Natural killer cell treated with Interleukin-12 subunit alpha and Interleukin-12 subunit beta and Interleukin-15 and Interleukin-18, amount 100 ng/mL, for 72 hours (primary cell): Measurements from ENCODE around the gene SLC7A8. TPM values are rescaled to one million over a fixed set of nuclear protein-coding genes. Genes with fewer than 3 reads are reported as not detected.

Experiments
- ATAC-seq, 2 donors: fragments of 150-1000 bp; cut with Tn5 transposase in 1 of 2; sonication (Bioruptor Pico), chemical (Tn5 transposase) in 1 of 2; 2 replicates each; pipeline ENCODE4 v1.10.0; 2021
- DNase-seq: peaks from one replicate; pipeline ENCODE4 v3.0.0; 2022; ENCODE audit warnings: low spot score
- H3K27ac Mint-ChIP-seq, 2 donors: 1 replicate in 1 of 2; 2 replicates in 1 of 2; pipeline ENCODE4 v1.8.0; 2022; ENCODE audit warnings: mixed read lengths in 2 of 2, mild to moderate bottlenecking in 1 of 2, moderate library complexity in 1 of 2
- H3K27me3 Mint-ChIP-seq, 2 donors: 1 replicate in 1 of 2; 2 replicates in 1 of 2; pipeline ENCODE4 v1.8.0; 2022; ENCODE audit warnings: mixed read lengths in 2 of 2
- H3K36me3 Mint-ChIP-seq: one replicate; pipeline ENCODE4 v1.8.0; 2022; ENCODE audit warnings: mixed read lengths
- H3K4me1 Mint-ChIP-seq, 2 donors: 1 replicate in 1 of 2; 2 replicates in 1 of 2; pipeline ENCODE4 v1.8.0; 2022; ENCODE audit warnings: low read depth in 2 of 2, mixed read lengths in 2 of 2, mild to moderate bottlenecking in 1 of 2
- H3K4me3 Mint-ChIP-seq: one replicate; pipeline ENCODE4 v1.8.0; 2022; ENCODE audit warnings: mixed read lengths
- H3K9me3 Mint-ChIP-seq: 2 replicates; pipeline ENCODE4 v1.8.0; 2022; ENCODE audit warnings: mixed read lengths
- total RNA-seq, 2 donors: library from RNA; stranded (reverse); gene quantifications; one replicate each; pipeline ENCODE4 v1.2.3, GENCODE V29; 2022

Gene SLC7A8
- total RNA-seq, 2 donors from 2014 or later: 0.07 to 3.5 TPM

- H3K36me3 Mint-ChIP-seq: no peaks in the 10 kb centered on the region
- no peaks in the 10 kb centered on the region for H3K4me1 Mint-ChIP-seq
- H3K27me3 Mint-ChIP-seq: peaks cover 10 to 22% of the 10 kb centered on the region in 2 donors
- DNase-seq (no peak), ATAC-seq (no peak)
- H3K27ac Mint-ChIP-seq: no peak overlapping the region
- H3K4me3 Mint-ChIP-seq: no peak overlapping the region
- H3K9me3 Mint-ChIP-seq: no peaks in the 10 kb centered on the region
These were observed 8.9 kb downstream of the SLC7A8 start for GRCh38 chr14:23174296-23175184.

GRCh38 chr14:23173796-23174195 is 9.7 kb downstream of the SLC7A8 start:
- DNase-seq: no peak
- no peak overlapping the region for H3K4me3 Mint-ChIP-seq
- no peaks in the 10 kb centered on the region for H3K4me1 Mint-ChIP-seq
- H3K27me3 Mint-ChIP-seq: peaks cover 8 to 16% of the 10 kb centered on the region in 2 donors
- no peak overlapping the region for H3K27ac Mint-ChIP-seq
- ATAC-seq: no peak
- no peaks in the 10 kb centered on the region for H3K36me3 Mint-ChIP-seq
- no peaks in the 10 kb centered on the region for H3K9me3 Mint-ChIP-seq

GRCh38 chr14:23173031-23173430 is 10.4 kb downstream of the SLC7A8 start:
- Mint-ChIP-seq H3K27ac (no peak overlapping the region), H3K4me1 (no peaks in the 10 kb centered on the region), H3K36me3 (no peaks in the 10 kb centered on the region), H3K27me3 (peaks cover 10 to 21% of the 10 kb centered on the region in 2 donors), H3K4me3 (no peak overlapping the region), H3K9me3 (no peaks in the 10 kb centered on the region)
- ATAC-seq: no peak
- DNase-seq: no peak

- Mint-ChIP-seq H3K4me1 (no peaks in the 10 kb centered on the region), H3K9me3 (no peaks in the 10 kb centered on the region), H3K27me3 (peaks cover 10 to 25% of the 10 kb centered on the region in 2 donors), H3K27ac (no peak overlapping the region), H3K36me3 (no peaks in the 10 kb centered on the region), H3K4me3 (no peak overlapping the region)
- ATAC-seq: no peak
- DNase-seq: no peak
These were observed 10.9 kb downstream of the SLC7A8 start for GRCh38 chr14:23172574-23172973.

DNA sequence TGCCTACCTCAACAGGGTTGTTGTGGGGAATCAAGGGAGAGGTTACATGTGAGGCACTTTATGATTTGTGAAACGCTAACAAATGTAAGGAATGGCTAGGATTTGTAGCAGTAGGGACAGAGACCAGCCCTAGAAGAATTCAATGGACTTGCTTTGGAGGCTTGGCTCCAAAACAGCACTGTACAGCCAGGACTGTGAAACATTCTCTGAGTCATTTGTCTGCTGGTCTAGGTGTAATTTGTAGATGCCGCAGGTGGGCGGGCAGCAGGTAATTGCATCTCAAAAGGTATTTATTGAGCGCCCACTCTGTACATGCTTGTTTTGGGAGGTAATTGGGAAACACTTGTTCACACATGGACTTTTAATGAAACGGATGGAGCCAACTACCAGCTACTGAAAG is 11.4 kb downstream of the SLC7A8 start:
- DNase-seq (no peak), ATAC-seq (no peak)
- Mint-ChIP-seq H3K27me3 (peaks cover 10 to 26% of the 10 kb centered on the region in 2 donors), H3K9me3 (no peaks in the 10 kb centered on the region), H3K27ac (no peak overlapping the region), H3K4me3 (no peak overlapping the region), H3K4me1 (no peaks in the 10 kb centered on the region), H3K36me3 (no peaks in the 10 kb centered on the region)

- Mint-ChIP-seq H3K4me3 (no peak overlapping the region), H3K9me3 (no peaks in the 10 kb centered on the region), H3K4me1 (no peaks in the 10 kb centered on the region), H3K27ac (no peak overlapping the region), H3K36me3 (no peaks in the 10 kb centered on the region), H3K27me3 (peaks cover 10 to 26% of the 10 kb centered on the region in 2 donors)
- ATAC-seq (no peak), DNase-seq (no peak)
These were observed 12.1 kb downstream of the SLC7A8 start for GRCh38 chr14:23171222-23171975.

DNA sequence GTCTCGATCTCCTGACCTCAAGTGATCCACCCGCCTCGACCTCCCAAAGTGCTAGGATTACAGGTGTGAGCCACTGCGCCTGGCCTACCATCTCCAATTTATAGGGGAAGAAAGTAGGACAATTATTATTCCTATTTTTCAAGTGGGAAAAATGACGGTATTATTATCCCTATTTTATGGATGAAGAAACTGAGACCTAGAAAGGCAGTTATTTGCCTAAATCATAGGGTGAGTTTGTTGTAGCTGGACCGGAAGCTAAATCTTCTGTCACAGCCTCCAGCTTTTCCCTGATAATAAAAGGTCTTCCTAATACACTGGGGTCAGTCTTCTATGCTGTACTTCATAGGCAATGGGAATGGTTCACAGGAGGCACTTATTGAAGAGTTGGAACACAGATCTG is 13.8 kb downstream of the SLC7A8 start:
- Mint-ChIP-seq H3K4me3 (no peak overlapping the region), H3K4me1 (no peaks in the 10 kb centered on the region), H3K27ac (no peak overlapping the region), H3K36me3 (no peaks in the 10 kb centered on the region), H3K9me3 (no peaks in the 10 kb centered on the region), H3K27me3 (peaks cover 10 to 16% of the 10 kb centered on the region in 2 donors)
- ATAC-seq (no peak), DNase-seq (no peak)

GRCh38 chr14:23168246-23168645 is 15.2 kb downstream of the SLC7A8 start:
- H3K27me3 Mint-ChIP-seq: peaks cover 10 to 16% of the 10 kb centered on the region in 2 donors
- no peak overlapping the region for H3K27ac Mint-ChIP-seq
- H3K4me3 Mint-ChIP-seq: no peak overlapping the region
- no peak for DNase-seq
- no peaks in the 10 kb centered on the region for H3K36me3 Mint-ChIP-seq
- ATAC-seq: no peak
- H3K9me3 Mint-ChIP-seq: no peaks in the 10 kb centered on the region
- H3K4me1 Mint-ChIP-seq: no peaks in the 10 kb centered on the region

- no peak for ATAC-seq
- no peaks in the 10 kb centered on the region for H3K9me3 Mint-ChIP-seq
- no peaks in the 10 kb centered on the region for H3K4me1 Mint-ChIP-seq
- H3K27ac Mint-ChIP-seq: no peak overlapping the region
- no peaks in the 10 kb centered on the region for H3K36me3 Mint-ChIP-seq
- no peak for DNase-seq
- H3K4me3 Mint-ChIP-seq: no peak overlapping the region
- H3K27me3 Mint-ChIP-seq: peaks cover 8 to 11% of the 10 kb centered on the region in 2 donors
These were observed 16.2 kb downstream of the SLC7A8 start for GRCh38 chr14:23167116-23167847.

DNA sequence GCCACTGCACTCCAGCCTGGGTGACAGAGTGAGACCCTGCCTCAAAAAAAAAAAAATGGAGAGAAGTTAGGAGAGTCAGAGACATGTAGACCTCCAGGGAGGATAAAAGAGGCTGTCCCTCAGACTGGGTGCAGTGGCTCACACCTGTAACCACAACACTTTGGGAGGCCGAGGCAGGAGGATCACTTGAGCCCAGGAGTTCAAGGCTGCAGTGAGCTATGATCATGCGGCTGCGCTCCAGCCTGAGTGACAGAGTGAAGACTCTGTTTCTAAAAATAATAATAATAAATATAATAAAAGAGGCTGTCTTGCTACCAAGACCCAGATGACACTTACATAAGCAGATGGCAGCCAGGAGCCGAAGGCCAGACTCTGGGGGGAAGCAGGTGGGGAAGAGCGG is 18.5 kb downstream of the SLC7A8 start:
- H3K4me1 Mint-ChIP-seq: peaks cover 5% of the 10 kb centered on the region in 2 donors
- H3K27me3 Mint-ChIP-seq: peaks cover 3 to 11% of the 10 kb centered on the region in 2 donors
- no peaks in the 10 kb centered on the region for H3K9me3 Mint-ChIP-seq
- no peak for DNase-seq
- H3K36me3 Mint-ChIP-seq: no peaks in the 10 kb centered on the region
- no peak overlapping the region for H3K4me3 Mint-ChIP-seq
- H3K27ac Mint-ChIP-seq: no peak overlapping the region
- no peak for ATAC-seq

- Mint-ChIP-seq H3K36me3 (no peaks in the 10 kb centered on the region), H3K27ac (no peak overlapping the region), H3K4me3 (no peak overlapping the region), H3K27me3 (peaks cover 3 to 16% of the 10 kb centered on the region in 2 donors), H3K4me1 (peaks cover 5% of the 10 kb centered on the region in 2 donors), H3K9me3 (no peaks in the 10 kb centered on the region)
- ATAC-seq (no peak), DNase-seq (no peak)
These were observed 19.2 kb downstream of the SLC7A8 start for GRCh38 chr14:23164250-23164649.

GRCh38 chr14:23163830-23164229 is 19.6 kb downstream of the SLC7A8 start:
- Mint-ChIP-seq H3K36me3 (no peaks in the 10 kb centered on the region), H3K27me3 (peaks cover 3 to 20% of the 10 kb centered on the region in 2 donors), H3K4me3 (no peak overlapping the region), H3K9me3 (no peaks in the 10 kb centered on the region), H3K4me1 (peaks cover 5% of the 10 kb centered on the region in 2 donors), H3K27ac (no peak overlapping the region)
- ATAC-seq: no peak
- DNase-seq: no peak

DNA sequence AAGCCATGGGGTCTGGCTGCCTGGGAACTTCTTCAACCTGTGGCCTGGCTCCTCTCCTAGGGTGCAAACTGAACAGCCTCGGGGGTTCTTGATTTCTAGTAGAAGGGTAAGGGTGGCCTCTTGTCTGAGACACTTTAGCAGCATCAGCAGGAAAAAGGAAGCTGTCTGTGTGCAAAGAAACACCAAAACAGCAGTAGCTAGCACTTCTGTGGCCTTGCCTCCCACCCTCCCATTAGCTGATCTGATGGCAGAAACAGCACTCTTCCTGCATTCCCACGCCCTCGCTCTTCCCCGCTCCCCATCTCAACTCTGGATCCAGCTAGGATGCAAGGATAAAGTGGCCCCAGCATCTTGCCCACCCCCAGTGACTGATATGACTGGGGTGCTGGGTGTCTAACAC is 20.7 kb downstream of the SLC7A8 start:
- H3K4me1 Mint-ChIP-seq: peaks cover 5% of the 10 kb centered on the region in 2 donors

More for the DNA sequence above, 20.7 kb downstream of the SLC7A8 start:
- Mint-ChIP-seq H3K27ac (no peak overlapping the region), H3K36me3 (no peaks in the 10 kb centered on the region), H3K4me3 (no peak overlapping the region), H3K27me3 (peaks cover 0 to 15% of the 10 kb centered on the region in 2 donors), H3K9me3 (no peaks in the 10 kb centered on the region)
- ATAC-seq (no peak), DNase-seq (no peak)
